ENCODE results near the gene NOXRED1.

The NOXRED1 gene

DNA sequence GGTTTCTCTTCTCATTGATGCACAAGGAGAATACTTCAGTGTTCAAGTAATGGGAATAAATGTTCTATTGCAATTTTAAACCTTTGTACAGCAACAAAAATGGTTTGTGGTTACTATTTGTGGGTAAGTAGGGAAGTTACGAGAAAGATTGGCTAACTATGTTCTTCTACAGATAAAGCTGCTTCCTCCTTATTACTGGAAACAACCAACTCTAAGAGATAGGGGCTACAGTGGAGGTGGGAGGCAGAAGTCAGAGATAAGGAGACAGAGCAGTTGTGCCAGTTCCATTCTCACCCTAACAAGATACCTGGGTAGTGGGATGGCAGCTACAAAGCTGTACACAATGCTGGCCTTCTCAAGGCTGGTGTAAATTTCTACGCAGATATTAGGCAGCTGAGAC, 16.2 kb downstream of the NOXRED1 start:
- DNase-seq: no peak

- no peak for DNase-seq
Measured at GRCh38 chr14:77406718-77407117, 16.6 kb downstream of the NOXRED1 start.

DNA sequence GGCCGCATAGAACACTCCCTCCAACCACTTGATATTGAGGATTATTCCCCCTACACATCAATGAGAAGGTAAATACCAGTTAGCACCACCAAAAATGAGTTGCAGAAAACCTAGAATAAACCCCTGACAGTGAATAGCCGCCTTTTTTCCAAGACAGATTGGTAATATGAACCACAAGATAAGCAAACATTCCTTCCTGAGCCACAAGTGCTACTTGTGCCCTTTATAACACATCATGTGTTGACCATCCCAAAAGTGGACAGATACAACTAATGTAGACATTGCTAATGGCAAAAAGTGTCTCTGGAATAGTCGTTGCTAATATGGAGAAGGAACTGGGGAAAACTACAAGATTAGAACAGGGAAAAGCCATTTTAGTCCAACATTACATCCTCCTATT, 17.2 kb downstream of the NOXRED1 start:
- DNase-seq: no peak

DNA sequence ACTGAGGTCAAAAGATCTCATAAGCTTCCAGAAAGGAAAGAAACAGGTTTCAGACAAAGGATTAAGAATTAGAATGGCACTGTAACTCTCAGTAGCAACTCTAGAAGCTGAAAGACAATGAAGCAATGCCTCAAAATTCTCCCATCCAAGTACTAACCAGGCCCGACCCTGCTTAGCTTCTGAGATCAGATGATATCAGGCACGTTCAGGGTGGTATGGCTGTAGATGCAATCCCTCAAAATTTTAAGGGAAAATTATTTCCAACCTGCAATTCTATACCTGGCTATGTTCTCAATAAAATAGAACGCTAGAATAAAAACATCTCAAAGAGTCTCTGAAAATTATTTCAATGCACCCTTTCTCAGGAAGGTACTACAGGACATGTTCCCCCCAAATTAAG, 19.6 kb downstream of the NOXRED1 start:
- DNase-seq: no peak

DNA sequence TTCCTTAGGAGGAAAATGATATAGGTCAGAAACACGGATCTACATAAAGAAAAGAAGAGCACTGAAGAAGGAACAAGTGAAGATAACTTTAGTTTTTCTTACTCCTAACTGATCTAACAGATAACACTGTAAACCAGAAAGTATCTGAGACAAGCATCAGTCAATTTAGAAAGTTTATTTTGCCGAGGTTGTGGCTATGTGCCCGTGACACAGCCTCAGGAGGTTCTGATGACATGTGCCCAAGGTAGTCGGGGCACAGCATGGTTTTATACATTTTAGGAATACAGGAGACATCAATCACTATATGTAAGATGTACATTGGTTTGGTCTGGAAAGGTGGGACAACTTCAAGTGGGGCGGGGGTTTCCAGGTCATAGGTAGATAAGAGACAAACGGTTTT, 23.1 kb downstream of the NOXRED1 start:
- no peak for DNase-seq

- no peak for DNase-seq
Measured at GRCh38 chr14:77390188-77390587, 33.1 kb downstream of the NOXRED1 start.

DNA sequence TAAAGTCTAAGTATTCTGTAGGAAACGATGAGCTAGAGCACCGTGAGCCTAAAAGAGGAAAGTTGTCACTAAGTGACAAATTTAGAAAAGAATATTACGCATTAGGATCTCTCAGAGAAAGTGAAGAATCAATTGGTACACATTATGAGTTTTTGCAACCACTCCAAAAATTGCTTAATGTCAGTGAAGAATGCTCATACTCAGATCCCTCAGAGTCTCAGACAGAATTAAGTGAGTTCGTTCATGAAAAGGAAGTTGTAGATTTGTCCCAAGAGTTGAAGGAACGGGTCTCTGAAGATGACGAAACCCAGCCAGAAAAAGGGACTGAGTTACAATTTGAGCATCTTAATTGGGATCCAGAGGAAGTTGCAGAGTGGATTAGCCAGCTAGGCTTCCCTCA, 44.6 kb downstream of the NOXRED1 start:
- DNase-seq: no peak

DNA sequence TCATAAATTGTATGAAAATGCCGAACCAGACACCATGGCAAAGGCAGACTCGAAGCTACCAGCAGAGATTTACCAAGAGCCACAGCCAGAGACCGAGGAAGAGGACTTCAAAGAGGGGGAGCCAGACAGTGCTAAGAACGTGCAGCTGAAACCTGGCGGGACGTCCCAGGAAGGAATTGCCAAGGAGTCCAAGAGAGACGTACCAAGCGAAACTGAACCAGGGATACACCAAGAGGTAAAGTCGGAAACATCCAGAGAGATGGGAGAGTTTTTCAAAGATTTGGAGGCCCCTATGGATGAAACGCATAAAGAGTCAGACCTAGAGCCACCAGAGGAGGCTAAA, 45.9 kb downstream of the NOXRED1 start:
- no peak for DNase-seq

DNA sequence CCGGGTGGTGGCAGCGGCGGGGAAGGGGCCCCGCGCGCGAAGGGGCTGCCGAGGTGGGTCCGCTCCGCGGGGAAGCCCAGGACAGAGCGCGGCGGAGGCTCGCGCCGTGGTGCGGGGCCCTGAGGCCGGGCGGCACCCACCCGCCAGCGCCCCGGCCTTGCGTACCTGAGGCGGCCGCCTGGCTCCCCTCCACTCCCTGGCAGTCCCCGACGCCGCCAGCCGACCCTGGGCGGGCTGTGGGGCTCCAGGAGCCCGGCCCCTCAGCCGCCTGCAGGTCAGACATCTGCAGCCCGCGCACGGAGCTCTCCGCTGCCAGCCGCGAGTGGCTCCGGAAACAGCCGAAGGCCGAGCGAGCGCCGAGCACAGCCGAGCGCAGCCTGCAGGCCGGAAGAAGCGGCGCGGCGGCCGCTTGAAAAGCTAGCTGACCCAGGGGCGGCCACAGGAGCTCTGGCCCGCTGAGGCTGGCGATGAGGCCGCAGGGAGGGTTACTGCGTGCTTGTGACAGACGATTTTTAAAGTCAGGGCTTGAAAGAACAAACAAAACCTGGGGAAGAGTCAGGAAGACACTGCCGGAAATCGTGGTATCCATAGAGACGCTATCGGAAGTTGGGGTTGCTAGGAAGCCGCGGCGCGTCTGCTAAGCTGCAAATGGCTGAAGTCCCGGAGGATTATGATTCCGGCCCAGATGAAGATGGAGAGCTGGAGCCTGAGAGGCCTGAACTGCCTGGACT, 46.4 kb downstream of the NOXRED1 start, which contains the start of the genes SAMD15 and TMED8:
SAMD15 (plus strand) TSS at position 609 of the 731 bp plus-strand sequence; CDS start at position 649, 40 bp downstream.
TMED8 (minus strand) TSS at position 324 of the 731 bp plus-strand sequence; CDS start at position 283, 41 bp downstream.
- DNase-seq: peak; percentile 79

DNA sequence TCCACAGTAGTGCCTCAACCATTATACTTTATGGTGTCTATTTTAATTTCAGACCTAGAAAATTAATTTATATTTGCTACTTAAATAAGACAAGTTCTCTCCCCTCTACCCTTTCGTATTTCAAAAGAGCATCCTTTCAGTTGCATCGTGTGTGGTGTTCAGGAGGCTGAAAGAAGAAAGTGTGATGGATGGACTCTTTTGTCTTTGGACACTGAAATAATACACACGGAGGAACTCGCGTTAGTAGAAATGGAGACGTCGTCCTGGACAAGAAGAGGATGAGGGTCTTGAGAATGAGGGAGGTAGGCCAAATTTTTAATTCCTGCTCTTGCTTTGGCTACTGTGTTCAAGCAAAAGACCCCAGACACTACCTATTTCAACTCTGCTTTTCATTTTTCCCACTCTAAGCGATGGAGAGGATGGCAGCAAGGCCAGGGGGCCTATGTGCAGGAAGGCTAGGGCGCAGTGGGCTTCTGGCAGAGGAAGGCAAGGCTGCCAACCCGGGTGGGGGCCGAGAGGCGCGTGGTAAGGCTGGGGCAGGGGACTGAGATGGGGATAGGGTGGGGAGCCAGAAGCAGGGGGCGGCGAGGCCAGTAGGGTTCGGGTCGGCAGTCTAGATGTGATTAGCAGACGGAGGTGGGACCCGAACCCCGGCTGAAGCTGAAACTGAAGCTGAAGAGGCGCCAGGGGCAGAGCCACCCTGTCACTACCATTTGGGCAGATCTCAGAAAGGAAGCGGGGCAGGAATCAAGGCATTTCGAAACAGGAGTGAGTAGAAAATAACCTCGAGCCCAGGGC, 47.2 kb downstream of the NOXRED1 start:
- no peak for DNase-seq

DNA sequence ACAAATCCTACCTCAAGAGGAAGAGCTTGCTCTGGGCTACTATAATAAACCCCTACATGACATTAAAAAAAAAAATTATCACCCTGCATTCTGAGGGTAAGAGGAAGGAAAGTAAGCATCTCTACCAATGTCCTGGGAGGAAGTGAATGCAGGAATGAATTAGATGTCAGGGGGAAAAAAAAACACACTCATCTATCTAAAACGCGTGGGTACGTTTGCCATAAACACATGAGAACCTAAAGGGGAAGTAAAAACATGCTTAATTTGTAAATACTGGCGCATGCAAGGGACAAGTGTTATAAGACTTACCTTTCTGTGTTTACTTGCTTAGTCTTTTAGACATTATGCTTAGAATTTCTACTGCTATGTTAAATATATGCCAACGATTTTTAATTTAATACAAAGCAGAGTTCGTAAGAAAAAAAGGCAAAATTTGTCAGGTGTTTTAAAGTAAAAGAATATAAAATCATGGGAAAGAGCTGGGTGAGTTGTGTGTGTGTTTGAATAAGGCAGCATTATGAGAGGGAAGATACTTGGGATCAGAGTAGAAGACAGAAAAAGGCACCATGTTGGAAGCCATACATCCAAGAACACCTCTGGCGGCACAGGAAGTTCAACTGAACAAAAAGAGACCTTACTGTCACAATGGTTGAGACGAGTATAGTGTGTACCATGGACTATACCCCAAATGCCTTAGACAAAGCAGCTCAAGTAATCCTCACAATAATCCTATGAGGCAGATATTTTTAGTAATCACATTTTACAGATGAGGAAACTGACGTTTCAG, 48.0 kb downstream of the NOXRED1 start:
- no peak for DNase-seq

- no peak for DNase-seq
Measured at GRCh38 chr14:77372304-77372841, 51.0 kb downstream of the NOXRED1 start.

DNA sequence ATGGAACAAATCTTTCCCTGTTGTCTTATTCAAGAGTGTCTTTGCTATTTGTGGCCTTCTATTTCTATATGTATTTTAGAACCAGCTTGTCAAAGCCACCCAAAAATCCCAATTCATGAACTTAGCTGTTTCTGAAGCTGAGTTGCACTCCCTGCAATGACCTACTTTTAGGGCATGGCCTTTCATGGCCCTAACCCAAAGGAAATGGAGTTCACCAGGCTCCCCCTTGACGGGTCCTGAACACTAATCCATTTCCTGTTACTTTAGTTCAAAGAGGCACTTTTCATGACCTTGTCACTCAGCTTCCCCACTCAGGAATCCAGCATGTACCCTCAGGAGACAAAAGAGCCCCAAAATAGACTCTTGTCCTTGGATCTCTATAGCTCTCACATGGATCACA, 54.0 kb downstream of the NOXRED1 start:
- DNase-seq: no peak

GRCh38 chr14:77364146-77364545, 59.2 kb downstream of the NOXRED1 start:
- no peak for DNase-seq

- DNase-seq: no peak
Measured at GRCh38 chr14:77359626-77360025, 63.7 kb downstream of the NOXRED1 start.

DNA sequence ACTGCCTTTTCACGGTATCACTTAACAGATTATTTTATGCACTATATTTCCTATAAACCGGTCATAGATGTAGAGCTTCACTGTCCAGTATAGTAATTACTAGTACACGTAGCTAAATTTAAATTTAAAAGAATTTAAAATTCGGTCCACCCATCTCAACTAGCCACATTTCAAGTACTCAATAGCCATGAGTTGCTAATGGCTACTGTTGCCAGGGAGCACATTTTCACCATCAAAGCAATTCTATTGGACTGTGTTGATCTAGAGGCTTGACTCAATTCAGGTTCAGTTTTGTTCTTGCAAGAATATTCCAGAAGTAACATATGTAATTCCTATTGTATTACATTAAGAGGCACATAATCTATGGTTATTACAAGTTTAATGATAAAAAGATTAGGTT, 66.4 kb downstream of the NOXRED1 start:
- no peak for DNase-seq

GRCh38 chr14:77355811-77356210, 67.5 kb downstream of the NOXRED1 start:
- DNase-seq: no peak

DNA sequence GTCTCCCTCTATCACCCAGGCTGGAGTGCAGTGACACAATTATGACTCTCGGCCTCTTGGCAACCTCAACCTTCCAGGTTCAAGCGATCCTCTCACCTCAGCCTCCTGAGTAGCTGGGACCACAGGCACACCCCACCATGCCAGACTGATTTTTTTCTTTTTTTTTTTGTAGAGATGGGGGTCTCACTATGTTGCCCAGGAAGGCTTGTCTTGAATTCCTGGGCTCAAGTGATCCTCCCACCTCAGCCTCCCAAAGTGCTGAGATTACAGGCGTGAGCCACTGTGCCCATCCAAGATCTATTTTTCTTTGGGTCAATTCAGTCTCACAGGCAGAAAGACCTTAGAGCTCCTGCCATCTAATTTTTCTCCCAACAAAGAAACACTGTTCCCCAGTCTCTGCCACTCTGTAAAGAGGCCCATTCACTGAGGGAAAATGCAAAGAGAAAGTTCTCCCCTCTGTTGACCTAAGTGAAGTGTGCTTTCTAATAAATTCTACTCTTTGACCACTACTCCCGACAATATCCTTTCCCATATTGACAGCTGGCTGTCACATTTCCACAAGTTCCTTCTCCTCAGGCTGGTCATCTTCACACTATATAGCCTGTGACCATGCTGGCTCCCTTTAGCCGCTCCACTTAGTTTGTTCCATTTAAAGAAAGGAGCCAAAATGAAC, 69.7 kb downstream of the NOXRED1 start:
- DNase-seq: no peak

- DNase-seq: no peak
Measured at GRCh38 chr14:77347751-77348150, 75.6 kb downstream of the NOXRED1 start.

GRCh38 chr14:77346495-77346894, 76.8 kb downstream of the NOXRED1 start:
- DNase-seq: no peak

GRCh38 chr14:77344377-77344996, 78.8 kb downstream of the NOXRED1 start:
- no peak for DNase-seq

All from NCI-H748 treated with DMSO at 0.1 percent for 48 hours (cell line).